Colon (tissue), 2 donors: ENCODE measurements around the gene CDH4.

Experiments used
- FAIRE-seq: peaks from 2 replicates; lab custom pipeline; 2012; peaks lifted over from hg19 to GRCh38; lab: Jason Lieb, UNC
- donor health status: control.
- donor health status: control.

The CDH4 gene

DNA sequence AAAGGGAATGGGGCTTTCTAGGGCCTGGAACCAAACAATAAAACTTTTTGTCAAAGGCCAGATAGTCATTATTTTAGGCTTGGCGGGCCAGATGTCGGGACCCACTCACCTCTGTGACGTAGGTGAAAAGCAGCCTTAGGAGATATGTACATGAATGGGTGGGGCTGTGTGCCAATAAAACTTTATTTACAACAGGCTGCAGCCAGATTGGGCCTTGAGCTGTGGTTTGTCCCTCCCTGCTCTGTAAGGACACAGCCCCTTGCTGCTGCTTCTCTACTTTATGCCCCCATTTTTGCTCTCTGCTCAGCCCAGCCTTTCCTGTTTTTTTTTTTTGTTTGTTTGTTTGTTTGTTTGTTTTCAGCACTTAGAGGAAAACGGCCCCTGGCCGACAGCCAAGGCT lies 32.7 kb downstream of the CDH4 start:
- no peak for FAIRE-seq

DNA sequence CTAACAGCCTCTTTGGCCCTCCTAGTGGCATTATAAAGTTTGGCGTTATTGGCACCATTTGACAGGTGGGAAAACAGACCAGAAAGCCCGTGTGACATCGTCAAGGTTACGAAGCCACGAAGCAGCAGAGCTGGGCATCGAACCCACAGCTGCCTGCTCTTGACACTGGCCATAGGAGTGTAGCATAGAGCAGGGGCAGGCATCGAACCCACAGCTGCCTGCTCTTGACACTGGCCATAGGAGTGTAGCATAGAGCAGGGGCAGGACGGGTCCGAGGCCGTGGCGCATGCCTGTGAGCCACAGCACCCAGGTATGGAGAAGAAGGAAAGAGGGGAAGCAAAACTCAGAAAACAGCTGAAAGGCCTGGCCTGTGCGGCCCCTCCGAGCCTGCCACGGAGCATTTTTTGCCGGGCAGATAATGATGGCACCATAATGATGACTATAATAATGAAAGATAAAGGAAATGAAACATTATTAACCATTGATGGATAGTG lies 33.1 kb downstream of the CDH4 start:
- FAIRE-seq: no peak

DNA sequence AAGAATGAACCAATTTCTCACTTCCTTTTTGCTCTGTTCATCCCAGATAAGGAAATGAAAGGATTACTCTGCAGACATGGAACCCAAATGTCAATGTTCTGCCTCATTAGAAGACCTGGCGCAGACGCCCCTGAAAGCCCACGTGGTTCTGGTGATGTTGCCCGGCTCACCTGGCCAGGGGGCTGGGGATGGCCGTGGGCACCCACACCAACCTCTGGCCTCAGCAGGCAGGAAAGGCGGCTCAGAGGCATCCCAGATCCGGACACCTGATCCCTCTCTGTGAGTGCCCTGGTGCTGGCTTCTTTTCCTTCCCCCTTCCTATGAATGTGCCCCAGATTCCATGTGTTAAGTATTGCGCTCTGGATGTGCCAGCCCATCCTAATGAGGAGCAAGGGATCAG lies 33.6 kb downstream of the CDH4 start:
- FAIRE-seq: no peak

DNA sequence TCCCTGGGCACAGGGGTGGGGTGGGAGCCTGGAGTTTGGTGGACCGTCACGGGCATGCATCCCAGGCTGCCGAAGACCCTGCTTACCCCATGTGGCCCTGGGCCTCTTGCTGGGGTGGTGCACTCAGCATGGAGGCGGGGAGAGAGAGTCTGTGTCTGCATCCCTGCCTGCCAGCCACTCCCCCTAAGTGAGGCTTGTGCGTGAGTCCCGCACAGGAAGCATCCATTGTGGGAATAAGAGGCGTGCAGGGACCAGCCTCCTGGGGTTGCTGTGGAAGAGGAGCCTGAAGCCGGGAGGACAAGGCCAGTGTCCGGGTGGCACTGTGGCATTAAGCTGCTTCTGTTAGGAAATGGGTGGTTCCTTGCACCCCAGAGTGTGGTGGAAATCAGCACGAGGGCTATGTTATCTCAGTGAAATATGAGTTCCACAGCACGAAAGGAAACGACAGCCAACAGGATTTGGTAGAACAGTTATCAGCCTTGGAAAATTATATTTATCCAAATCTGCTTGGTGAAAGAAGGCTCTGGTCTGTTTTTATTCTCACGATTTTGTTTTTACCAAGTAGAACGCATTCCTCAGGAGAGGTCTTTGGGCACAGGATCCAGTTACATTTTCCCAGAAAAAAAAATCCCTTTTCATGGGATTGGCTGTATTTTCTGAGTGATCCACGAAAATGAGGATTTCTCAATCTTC lies 35.7 kb downstream of the CDH4 start:
- no peak for FAIRE-seq

DNA sequence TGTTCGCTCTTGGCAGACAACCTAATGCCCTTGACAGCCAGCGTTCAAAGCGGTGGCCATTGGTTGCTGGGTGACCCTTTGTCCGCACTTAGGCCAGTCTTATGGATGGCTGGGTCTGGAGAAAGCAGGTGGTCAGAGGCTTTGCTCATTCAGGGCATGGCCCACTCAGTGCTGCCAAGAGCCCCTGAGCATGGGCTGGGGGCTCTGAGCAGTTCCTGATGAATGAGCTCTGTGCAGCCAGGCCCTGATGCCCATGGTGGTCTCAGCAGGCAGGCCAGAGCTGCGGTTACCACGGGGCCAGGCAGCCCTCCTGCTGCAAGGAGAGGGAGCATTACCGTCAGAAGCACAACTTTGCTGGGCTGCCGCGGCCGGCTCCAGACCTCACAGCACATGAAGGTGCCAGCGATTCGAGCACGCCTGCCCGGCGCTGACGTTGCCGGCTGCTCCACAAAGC lies 36.3 kb downstream of the CDH4 start:
- no peak for FAIRE-seq

DNA sequence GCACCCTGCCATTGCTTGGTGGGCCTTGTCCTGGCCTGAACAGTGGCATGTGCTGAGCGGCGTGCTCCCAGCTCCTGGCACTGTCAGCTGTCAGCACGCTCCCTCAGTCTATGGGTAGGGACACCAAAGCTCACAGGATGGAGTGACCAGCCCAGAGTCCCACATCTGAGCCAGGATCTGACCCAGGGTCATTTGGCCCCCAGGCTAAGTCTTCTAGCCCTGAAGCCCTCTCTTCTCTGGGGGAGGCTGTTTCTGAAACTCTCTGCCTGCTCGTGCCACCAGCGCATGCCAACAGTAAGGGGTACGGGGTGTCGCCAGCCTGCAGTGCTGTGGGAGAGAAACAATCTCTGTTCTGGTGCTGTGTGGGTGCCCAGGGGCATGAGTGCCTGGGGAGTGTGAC lies 37.1 kb downstream of the CDH4 start:
- FAIRE-seq: no peak

DNA sequence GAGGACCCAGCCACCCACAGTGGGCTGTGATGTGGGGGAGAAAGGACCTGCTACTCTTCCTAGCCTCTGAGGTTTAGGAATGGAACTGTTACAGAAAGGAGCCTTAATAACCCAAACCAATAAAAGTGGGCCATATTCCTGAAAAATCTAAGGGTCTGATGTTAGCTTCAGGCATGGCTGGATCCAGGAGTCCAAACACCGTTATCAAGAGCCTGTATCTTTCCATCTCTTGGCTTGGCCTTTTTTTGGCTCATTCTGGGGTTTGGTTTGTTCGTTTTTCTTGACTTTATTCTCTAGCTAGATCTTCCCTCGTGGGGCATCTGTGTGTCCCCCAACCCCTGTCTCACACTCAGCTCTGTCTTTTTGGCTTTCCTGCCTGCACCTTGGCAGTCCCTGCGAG lies 38.7 kb downstream of the CDH4 start:
- no peak for FAIRE-seq

DNA sequence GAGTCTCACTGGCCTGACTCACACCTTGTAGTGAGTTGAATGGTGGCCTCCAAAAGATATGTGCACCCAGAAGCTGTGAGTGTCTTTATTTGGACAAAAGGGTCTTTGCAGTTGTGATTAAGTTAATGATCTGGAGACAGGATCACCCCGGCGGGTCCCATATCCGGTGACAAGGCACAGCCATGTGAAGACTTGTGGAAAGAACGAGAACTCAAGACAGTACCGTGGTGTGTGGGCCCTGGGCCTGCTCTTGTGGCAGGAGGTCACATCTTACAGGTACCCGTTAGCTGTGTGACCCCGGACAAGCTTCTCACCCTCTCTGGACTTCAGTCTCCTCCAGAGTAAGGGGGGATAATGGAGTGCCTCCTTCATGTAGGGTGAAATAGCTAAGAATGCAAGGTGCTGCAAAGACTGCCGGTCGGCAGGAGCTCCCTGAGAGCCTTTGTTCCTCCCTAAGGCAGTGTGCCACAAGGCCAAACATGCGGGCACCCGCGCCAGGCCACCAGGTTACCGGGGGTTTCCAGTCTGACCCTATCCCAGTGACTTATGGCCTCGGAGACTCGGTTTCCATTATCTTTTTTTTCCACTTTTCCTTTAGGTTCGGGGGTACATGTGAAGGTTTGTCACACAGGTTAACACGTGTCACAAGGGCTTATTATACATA lies 39.2 kb downstream of the CDH4 start:
- FAIRE-seq: no peak

DNA sequence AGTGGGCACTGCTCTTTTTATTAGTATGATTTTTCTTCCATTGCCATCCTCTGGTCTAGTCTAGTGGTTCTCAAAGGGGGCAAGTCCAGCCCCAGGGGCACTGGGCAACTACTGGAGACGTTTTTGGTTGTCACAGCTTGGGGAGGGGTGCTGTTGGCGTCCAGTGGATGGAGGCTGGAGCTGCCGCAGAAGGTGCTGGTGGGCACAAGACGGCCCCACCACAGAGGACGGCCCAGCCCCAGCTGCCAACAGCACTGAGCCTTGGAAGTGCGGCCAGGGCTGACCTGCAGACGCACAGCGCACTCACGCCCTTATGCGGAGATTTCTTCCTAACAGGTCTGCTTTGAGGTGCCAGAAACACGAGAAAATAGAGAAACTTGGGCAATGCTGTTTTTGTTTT lies 40.3 kb downstream of the CDH4 start:
- FAIRE-seq: no peak

DNA sequence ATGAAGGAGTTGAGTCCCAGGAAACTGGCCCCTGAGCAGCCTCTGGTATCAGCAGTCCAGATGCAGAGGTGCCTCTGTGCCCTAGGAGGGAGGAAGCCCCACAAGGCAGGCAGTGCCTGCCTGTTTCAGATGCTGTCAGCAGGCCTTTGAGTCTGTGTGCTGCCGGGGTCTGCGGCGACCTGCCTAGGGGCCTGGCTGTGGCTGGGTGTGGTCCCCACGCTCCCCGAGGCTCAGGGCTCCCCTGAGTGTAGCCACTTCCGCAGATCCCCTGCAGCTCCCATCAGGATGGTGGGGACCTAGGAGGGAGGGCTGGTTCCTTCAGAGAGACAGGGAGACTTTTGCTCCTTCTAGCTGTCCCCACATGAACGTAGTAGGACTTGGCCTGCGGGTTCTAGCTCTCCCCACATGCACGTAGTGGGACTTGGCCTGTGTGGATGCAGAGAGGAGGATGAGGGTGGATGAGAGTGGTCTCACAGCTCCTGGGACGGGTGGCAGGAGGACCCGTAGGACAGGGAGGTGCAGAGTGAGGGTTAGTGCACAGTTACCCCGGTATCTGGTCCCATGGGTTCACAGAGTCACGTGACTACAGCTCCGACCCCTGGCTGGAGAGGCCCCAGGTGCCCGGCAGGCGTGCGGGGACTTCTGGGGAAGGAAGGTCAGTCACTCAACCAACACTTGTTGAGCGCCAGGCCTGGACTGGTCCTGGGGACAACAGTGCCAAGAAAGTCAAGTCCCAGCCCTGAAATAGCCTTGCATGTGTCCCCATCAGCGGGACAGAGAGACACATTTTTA lies 41.0 kb downstream of the CDH4 start:
- FAIRE-seq: no peak

DNA sequence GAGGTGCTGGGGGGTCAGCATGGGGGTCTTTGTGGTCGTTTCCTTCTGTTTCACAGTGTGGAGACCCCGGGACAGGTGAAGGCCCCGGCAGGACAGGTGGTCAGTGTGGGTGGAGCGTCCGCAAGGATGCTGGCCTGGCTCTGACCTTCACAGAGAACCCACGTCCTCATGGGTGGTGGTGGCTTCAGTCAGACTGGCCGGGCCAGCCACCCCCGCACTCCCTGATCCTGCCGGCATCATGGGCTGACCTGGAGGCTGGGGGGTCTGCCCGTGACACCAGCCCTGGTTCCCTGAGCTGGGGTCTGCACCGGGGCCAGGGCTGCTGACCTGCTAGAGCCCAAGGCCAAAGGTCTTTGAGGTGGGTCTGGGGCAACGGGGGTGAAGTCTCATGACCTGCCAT lies 41.9 kb downstream of the CDH4 start:
- FAIRE-seq: no peak

DNA sequence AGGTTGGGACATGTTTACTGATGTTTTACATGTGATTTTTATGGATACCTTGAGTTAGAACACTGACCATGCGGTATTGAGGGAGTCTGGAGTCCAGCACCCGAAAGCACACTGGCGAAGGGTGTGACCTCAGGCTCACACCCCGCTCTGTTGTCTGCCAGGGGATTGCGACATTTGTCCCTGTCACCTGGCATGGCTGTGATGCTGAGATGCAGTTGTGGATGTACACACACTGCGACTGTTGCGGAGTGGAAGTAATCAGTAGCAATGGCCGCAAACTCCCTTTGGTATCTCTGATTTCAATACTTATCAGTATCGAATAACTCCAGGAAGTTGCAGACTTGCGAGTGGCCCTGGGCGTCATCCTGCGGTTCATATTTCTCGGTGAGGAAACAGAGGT lies 43.2 kb downstream of the CDH4 start:
- no peak for FAIRE-seq

DNA sequence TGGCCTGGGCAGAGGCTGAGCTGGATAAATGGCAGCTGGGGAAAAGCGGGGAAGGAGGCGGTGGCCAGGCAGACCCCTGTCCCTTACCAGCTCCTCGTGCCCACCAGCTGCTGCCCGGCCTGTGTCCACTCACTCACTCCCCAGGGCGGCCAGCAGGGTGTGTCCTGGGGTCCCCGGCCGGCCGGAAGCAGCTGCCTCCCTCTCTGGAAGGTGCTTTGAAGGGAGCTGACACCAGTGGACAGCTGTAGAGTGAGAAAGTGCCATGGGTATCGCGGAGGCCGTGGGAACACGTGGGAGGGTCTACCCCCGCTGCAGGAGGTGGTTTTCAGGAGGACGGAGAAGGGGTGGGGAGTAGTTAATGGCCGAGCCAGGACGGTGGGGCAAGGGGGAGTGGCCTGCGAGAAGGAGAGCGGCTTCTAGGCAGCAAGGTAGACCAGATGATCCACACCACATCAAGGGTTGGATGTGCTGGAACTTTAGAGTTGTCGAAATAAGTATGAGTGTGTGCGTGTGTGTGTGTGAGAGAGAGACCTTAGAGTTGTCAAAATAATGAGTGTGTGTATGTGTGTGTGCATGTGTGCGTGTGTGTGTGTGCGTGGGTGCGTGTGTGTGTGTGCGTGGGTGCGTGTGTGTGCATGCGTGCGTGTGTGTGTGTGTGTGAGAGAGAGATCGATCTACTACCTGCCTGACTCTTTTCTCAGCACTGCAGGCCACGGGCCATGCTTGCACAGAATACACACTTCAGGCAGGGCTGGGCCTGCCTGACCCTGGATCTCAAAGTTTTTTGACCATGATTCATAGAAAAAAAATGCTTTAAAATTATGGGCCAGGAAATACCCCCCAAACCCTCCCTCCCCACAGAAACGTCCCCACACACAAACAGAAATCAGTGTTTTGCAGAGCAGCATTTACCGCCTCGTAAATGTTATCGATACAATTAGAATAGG lies 43.9 kb downstream of the CDH4 start:
- no peak for FAIRE-seq

DNA sequence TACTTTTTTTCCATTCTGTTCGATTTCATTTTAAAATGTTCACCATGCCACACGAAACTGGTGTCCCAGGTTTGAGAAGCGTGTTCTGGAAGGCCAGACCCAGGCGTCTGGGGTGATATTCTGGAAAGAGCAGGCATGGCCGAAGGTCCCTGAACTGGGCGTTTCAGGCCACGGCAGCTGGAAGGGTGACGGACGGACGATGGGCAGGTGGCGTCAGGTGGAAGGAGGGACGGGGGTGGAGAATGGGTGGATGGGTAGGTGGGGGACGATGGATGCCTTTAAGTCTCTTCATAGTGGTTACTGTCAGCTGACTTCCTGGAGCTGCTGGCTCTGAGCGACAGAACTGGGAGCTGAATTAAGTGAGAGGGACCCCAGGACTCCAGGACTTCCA lies 44.6 kb downstream of the CDH4 start:
- no peak for FAIRE-seq

DNA sequence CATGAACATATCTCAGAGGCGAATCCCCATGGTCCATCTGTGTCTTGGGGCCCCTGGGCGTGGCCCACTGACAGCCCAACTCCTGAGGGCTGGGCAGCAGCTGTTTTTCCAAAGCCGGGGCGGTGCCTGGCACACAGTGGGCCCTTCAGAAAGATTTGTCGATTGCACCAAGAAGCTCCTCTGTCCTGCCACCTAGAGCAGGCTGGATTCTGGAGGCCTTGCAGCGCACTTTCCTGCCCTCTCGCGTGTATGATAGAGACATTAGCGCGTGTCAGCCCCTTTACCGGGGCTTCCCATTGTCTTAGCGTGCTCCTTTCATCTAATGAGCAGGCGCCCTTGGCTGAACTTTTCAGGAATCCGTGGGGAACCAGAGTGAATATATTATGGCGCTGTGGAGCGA lies 45.4 kb downstream of the CDH4 start:
- no peak for FAIRE-seq

DNA sequence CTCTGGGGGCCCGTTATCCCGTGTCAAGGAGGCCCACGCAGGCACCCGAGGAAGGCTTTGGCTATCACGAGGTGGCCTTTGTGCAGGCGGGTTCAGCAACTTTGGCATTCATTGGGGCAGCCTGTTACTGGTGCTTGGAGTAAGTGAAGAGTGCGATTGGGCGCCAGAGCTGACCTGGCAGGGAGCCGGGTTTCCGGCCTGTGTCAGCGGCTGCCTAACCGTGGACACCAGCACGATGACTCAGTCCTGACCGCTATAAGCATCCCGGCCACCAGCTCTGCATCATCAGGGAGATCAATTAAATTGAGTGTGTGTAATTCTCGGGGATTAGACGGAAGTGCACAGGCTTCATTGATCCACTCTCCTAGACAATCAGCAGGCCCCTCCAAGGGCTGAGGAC lies 45.9 kb downstream of the CDH4 start:
- FAIRE-seq: no peak

DNA sequence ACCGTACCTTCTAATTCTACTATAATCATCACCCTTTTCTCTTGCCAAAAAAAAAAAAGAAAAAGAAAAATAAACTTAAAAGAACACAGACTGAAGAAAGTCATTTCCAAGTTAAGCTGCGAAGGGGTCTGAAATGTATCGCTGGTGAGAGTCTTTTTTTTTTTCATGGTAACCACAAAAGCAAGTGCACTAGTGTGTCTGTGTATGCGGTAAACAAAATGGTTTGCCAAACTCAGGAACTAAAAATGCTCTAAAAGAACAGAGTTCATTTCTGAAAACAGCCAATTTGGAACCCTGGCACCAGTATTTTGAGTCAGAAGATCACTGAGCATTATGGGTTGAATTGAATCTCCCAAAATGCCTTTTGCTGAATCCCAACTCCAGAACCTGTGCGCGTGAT lies 46.6 kb downstream of the CDH4 start:
- FAIRE-seq: no peak

DNA sequence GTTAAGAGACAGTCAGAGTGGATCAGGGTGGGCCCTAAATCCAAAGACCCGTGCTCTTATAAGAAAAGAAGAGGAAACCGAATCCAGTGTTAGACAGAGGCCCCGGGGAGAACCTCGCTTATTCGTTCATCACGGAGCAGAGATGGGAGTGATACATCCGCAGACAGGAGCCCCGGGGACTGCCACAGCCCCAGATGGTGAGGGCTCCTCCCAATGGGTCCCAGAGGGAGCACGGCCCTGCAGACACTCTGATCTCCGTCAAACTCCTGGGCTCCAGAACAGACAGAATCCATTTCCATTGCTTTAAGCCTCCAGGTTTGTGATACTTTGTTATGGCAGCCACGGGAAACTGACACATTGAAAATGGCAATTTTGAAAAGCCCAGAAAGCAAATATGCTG lies 47.0 kb downstream of the CDH4 start:
- no peak for FAIRE-seq

DNA sequence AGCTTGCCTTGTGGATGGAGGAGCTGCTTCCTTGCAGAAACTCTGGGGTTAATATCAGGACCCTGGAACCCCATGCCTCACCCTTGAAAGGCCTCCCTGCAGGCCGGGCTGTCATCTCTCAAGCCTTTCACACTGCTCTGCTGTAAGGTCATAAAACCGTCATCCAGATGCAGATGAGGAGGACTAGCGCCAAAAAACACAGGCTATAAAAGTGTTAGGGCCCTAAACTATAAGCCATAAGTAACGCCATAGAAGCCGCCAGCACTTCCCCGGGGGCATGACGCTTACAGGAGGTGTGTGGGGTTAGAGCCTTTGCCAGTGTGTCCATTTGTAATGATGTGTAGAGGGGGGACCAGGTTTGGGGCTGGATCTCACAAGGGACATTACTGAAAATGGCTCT lies 47.6 kb downstream of the CDH4 start:
- FAIRE-seq: no peak

DNA sequence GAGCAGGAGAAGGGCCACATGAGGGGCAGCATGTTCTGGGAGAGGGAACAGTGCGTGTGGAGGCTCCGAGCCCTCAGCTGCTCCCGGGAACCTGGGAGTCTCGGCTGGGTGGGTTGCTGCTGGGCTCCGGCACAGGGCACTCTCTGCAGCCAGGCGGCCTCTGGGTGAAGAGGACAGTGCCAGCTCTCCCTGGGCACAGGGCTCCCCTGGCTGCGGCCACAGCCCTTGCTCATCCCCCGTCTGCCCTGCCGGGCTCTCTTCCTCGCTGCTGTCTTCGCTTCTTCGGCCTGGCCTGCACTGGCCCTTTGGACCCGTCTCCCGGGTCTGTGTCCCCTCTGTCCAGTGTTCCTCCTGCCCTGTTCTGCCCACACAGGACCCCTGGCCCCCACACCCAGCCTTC lies 48.2 kb downstream of the CDH4 start:
- FAIRE-seq: no peak

DNA sequence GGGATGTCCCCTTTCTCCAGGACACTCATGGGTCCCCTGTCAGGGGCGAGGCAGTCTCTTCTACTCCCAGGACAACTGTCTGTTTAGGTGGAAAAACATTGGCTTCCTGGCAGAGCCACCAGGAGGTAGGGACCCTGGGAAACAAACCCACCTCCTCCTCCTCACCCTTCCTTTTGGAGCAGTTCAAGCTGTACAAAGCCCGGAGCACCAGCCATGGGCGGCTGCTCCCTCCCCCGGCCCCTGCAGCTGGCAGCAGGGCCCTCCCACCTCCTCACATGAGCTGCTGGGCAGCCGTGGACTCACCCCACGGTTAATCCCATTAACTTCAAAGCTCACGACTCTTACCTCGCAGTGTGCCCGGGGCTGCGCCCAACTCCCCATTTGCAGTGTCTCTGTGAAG lies 48.6 kb downstream of the CDH4 start:
- no peak for FAIRE-seq
